K562 treated with DMSO at 1 percent for 24 hours (cell line): ENCODE results near the gene LIG1. TPM values are rescaled to one million over a fixed set of nuclear protein-coding genes. Genes with fewer than 3 reads are reported as not detected.

Experiments used
- total RNA-seq: library from RNA; unstranded; fragments of 300-600 nt; gene quantifications from 2 replicates; pipeline ENCODE4 v1.2.3, GENCODE V29; 2022; ENCODE audit warnings: low read depth; ENCODE audit not compliant: insufficient read depth

Gene LIG1
- 82.4 and 93.0 TPM in 2 replicates for total RNA-seq

DNA sequence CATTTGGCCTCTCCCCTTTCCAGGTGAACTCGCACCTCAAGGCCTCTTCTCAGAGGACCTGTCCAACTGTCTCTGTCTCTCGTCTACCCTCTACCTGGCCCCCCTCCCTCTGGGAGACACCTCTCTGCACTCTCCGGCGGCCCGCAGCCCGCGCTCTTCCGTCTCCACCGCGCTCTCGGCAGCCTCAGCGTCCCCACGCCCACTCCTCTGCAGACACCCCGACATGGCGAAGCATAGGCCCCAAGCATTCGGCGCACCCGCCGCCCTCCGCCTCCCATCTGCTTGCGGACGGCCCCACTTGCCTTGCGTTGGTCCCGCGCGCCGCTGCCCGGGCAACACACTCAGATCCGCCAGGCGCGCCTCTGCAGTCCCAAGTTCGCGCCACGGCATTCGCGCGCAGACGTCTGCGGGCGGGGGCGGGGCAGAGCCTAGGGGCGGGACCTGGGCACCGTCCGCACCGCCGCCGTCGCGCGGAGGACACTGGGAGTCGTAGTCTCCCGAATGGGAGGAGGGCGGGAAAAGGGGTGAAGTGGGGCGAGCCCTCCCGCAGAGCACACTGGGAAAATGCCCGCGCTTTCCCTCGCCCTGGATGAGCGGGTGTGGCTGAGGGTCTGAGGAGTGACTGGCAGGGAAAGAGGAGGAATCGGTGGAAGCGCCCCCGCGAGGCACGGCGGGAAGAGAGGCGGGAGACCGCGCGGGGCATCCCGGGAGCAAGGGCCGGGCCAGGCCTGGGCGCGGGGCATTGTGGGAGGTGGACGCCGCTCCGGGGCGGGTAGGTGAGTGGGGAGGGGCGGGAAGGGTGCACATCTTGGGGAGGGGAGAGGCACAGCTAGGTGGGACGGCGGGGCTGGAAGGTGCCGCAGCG is at the start of gene LIG1, which contains the start of gene ZSWIM9:
TSS of gene LIG1 (minus strand) at position 406 of the 865 bp plus-strand sequence. CDS start 4,778 bp downstream, outside the sequence.
TSS of gene ZSWIM9 (plus strand) at position 742 of the 865 bp plus-strand sequence. CDS start 1,123 bp downstream, outside the sequence.

DNA sequence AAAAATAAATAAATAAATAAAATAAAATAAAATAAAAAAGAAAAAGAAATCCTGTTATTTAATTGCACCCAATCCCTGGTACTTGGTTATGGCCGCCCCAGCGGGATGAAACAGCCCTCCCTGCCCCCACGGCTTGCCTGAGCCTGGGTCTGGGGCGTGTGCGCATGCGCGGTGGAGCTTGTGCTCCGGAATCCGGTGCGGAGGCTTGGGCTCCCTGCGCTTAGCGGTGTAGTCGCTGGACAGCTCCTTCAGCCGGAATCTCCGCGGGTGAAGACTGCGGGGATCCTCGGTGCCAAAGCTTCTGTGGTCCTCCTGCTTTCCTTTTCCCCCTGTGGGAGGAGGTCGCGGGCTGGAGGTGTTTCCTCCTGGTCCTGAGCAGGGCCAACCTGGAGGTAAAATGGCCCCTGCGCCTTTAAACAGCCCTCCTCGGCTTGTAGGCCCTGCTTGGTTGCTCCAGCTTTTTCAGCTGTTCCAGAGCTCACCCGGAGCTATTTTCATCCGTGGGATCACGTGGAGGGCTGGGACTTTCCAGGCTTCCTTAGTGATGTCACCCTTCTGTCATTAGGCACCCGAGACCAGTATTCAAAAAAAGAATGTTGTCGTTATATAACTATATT is 59.7 kb downstream of the LIG1 start, which contains the start of gene PLA2G4C:
TSS of gene PLA2G4C (minus strand) at position 468 of the 617 bp plus-strand sequence. CDS start 4,288 bp downstream, outside the sequence.

Other genes with a start within 250 kb of the LIG1 start
- gene BSPH1, start 178.2 kb downstream of the LIG1 start, total RNA-seq, result not detected in 2 replicates
- 1.3 TPM in 1 of 2 replicates, not detected in the other for gene ELSPBP1, start 175.7 kb downstream of the LIG1 start, total RNA-seq
- gene CABP5, start 126.3 kb downstream of the LIG1 start, total RNA-seq, result not detected in 2 replicates
- gene PLA2G4C, start 59.5 kb downstream of the LIG1 start, total RNA-seq, result 4.3 and 6.4 TPM in 2 replicates
- 8.7 and 9.3 TPM in 2 replicates for gene ZSWIM9, start 336 bp upstream of the LIG1 start, total RNA-seq
- 14.6 and 20.0 TPM in 2 replicates for gene CARD8, start 85.6 kb upstream of the LIG1 start, total RNA-seq
- gene ZNF114, start 99.7 kb upstream of the LIG1 start, total RNA-seq, result not detected in 2 replicates
- 288 and 289 TPM in 2 replicates for gene EMP3, start 155.2 kb upstream of the LIG1 start, total RNA-seq
- 8.3 and 10.7 TPM in 2 replicates for gene TMEM143, start 193.6 kb upstream of the LIG1 start, total RNA-seq
- not detected in 2 replicates for gene SYNGR4, start 194.0 kb upstream of the LIG1 start, total RNA-seq
- gene KDELR1, start 221.2 kb upstream of the LIG1 start, total RNA-seq, result 200 and 223 TPM in 2 replicates
- gene GRIN2D, start 223.3 kb upstream of the LIG1 start, total RNA-seq, result 29.6 and 31.6 TPM in 2 replicates